ENCODE data around the gene TMEM62.

- TF ChIP-seq CTCF (IDR thresholded peaks at IDR 0.05): no peak
- no peak for TF ChIP-seq EZH2 (IDR thresholded peaks at IDR 0.05; ENCODE audit: borderline replicate concordance, insufficient read depth, low read depth, low read length, poor library complexity, severe bottlenecking)
These were observed 77.9 kb downstream of the TMEM62 start for GRCh38 chr15:43211224-43211735.

Data from B cell (primary cell).